GM12891 (cell line): Measurements from ENCODE around the gene KRTAP12-1.

Experiments
- POLR2A ChIP-seq: IDR thresholded peaks from 2 replicates; pipeline ENCODE4 v1.6.1; 2011; ENCODE audit warnings: low read depth, low read length, control low read depth
- POLR2AphosphoS5 ChIP-seq: IDR thresholded peaks from 2 replicates; pipeline ENCODE4 v1.6.1; 2011; ENCODE audit warnings: low read depth, low read length, control low read depth
- SPI1 ChIP-seq: IDR thresholded peaks from 2 replicates; pipeline ENCODE4 v1.6.1; 2011; ENCODE audit warnings: low read depth, low read length, control low read depth
- TAF1 ChIP-seq: IDR thresholded peaks from 2 replicates; pipeline ENCODE4 v1.6.1; 2011; ENCODE audit warnings: low read depth, low read length, control low read depth

DNA sequence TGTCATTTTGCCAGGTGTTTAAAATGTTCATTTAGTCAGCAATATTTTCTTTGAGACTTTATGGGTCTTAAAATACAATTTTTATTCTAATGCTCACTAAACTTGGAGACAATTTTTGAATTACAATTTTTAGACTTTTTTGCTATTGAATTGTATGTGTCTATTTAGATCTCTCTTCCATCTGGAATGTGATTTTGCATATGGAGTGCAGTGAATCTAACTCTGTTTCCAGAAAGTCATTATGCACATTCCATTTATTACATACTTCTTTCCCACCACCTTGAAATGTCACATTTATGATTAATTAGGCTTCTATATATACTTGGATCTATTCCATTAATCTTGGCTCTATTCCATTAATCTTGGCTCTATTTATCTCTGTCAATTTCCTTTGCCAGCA, 35.0 kb upstream of the KRTAP12-1 start:
- TF ChIP-seq POLR2A = no peak
- TF ChIP-seq POLR2AphosphoS5 = no peak
- TF ChIP-seq TAF1 = no peak
- no peak for TF ChIP-seq SPI1
